ENCODE measurements around the gene CCKAR. TPM values are rescaled to one million over a fixed set of nuclear protein-coding genes. Genes with fewer than 3 reads are reported as not detected.

The CCKAR gene, protein sequence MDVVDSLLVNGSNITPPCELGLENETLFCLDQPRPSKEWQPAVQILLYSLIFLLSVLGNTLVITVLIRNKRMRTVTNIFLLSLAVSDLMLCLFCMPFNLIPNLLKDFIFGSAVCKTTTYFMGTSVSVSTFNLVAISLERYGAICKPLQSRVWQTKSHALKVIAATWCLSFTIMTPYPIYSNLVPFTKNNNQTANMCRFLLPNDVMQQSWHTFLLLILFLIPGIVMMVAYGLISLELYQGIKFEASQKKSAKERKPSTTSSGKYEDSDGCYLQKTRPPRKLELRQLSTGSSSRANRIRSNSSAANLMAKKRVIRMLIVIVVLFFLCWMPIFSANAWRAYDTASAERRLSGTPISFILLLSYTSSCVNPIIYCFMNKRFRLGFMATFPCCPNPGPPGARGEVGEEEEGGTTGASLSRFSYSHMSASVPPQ
- total RNA-seq = 0.09 and 0.30 TPM in 2 replicates

DNA sequence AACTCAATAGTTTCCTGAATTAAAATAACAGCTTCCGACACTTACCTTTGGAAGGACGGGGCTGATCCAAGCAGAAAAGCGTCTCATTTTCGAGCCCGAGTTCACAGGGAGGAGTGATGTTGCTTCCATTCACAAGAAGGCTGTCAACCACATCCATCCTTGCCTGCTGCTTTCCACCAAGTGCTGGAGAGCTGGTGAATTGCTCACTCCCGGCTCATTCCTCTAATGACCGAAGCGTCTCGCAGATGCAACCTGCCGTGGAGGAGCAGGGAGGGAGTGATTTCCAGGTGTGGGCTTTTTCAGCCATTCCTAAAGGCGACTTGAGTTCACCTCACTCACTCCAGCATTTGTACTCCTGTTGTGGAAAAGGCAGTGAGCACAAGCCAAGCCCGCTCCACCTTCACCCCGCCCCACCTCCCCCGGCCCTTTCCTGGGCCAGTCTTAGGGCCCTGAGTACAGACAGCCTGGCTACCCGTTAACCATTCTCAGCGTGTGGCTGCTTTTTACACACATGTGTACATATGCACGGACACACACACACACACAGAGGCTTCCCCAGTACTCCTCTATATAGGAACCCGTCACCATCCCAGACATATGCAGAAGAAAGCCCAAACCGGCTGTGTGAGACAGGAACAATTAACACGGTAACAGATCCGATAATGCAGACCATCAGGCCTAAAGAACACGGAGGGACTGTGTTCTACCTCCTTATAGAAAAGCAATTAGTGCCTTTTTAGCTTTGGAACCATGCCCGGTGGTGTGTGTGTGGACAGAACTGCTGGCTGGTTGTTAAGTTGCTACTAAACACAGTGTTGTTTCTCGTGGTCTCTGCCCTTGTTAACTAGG lies at the start of gene CCKAR:
Gene CCKAR (minus strand): TSS at position 374 of the 849 bp plus-strand sequence. CDS start 217 bp downstream, at position 157.

Other genes starting within 250 kb of the CCKAR start
- gene RBPJ, start 169.5 kb downstream of the CCKAR start, total RNA-seq = 91.2 and 136 TPM in 2 replicates
- gene TBC1D19, start 93.6 kb upstream of the CCKAR start, total RNA-seq = 42.5 and 43.4 TPM in 2 replicates

Data from smooth muscle cell of the umbilical artery (primary cell).